Thyroid gland (tissue), 4 donors: ENCODE data around the gene CISD3. TPM values are rescaled to one million over a fixed set of nuclear protein-coding genes. Genes with fewer than 3 reads are reported as not detected.

Experiments
- DNase-seq, 2 donors: peaks; one replicate each; pipeline ENCODE4 v3.0.0-alpha.2; 2019
- H3K27ac ChIP-seq, 3 donors: fragments of 200-600 bp; sonication (generic); 1 replicate in 2 of 3; 2 replicates in 1 of 3; pipeline ENCODE4 v1.5.1; 2016 to 2019; ENCODE audit warnings: mild to moderate bottlenecking in 1 of 3, moderate library complexity in 1 of 3
- H3K27me3 ChIP-seq: fragments of 200-600 bp; sonication (generic); one replicate; pipeline ENCODE4 v1.5.1; 2019
- H3K36me3 ChIP-seq, 2 donors: fragments of 200-600 bp; sonication (generic); one replicate each; pipeline ENCODE4 v1.5.1; 2016 to 2019
- H3K4me1 ChIP-seq, 2 donors: fragments of 200-600 bp; sonication (generic); one replicate each; pipeline ENCODE4 v1.5.1; 2017 to 2019
- H3K4me3 ChIP-seq, 3 donors: fragments of 200-600 bp; sonication (generic); replicated peaks in 1 of 3; 1 replicate in 2 of 3; 2 replicates in 1 of 3; pipeline ENCODE4 v1.5.1; 2016; ENCODE audit warnings: mild to moderate bottlenecking in 1 of 3
- H3K9me3 ChIP-seq: fragments of 200-600 bp; sonication (generic); one replicate; pipeline ENCODE4 v1.5.1; 2017
- POLR2A ChIP-seq, 2 donors: fragments of 450-650 bp; IDR thresholded peaks; one replicate each; pipeline ENCODE4 v1.6.1; 2017; ENCODE audit warnings: antibody characterized with exemption in 2 of 2, mild to moderate bottlenecking in 2 of 2, moderate library complexity in 1 of 2
- WGBS, 2 donors: methylation state at CpG; one replicate each; pipeline ENCODE4 v1.1.5; 2017; 5-methylcytosine and 5-hydroxymethylcytosine counted together
- intact Hi-C: fragments of 100-400 bp; cut with DNase I; formaldehyde crosslinking; loops from one replicate; pipeline ENCODE4 v1.15.1; 2023
- total RNA-seq, 4 donors: library from RNA; depleted of rRNA; stranded (reverse); fragments of >200 nt; gene quantifications; one replicate each; pipeline ENCODE4 v1.2.3, GENCODE V29; 2016
- TF ChIP-seq, protein P1 (sequence below), 6 experiments: fragments of 200-600 bp in 3 of 6; fragments of 450-650 bp in 3 of 6; sonication (generic) in 3 of 6; IDR thresholded peaks; one replicate each; pipeline ENCODE4 v1.5.1; 2016 to 2019; ENCODE audit warnings: antibody characterized with exemption in 6 of 6, mild to moderate bottlenecking in 2 of 6, inconsistent platforms in 1 of 6, moderate library complexity in 1 of 6

Gene CISD3
- total RNA-seq, 4 donors from 2014 or later, result 12.4 to 29.0 (median 18.2) TPM

DNA sequence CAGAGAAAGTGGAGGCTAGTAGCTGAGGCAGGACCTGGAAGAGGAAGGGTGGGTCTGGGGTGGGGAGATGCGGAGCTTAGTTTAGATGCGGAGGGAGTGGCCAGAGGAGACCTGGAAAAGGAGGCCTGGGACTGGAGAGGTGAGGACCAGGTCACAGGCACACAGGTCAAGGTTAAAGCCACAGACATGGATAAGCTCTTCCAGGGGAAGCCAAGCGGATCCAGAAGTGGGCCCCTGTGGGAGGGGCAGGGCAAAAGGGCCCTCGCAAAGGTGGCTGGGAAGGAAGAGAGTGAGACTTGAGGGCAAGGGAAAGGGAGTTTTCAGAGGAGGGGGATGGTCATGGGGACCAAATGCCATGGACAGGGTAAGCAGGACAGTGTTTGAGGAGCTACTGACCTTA lies 39.0 kb upstream of the CISD3 start:
- 83 to 85% methylated on average over 4 of the region's 4 CpGs for WGBS, 2 donors
- Histone ChIP-seq H3K4me1 (peaks cover 0 to 13% of the 10 kb centered on the region in 2 donors), H3K4me3 (no peak overlapping the region), H3K36me3 (no peaks in the 10 kb centered on the region), H3K9me3 (no peaks in the 10 kb centered on the region), H3K27ac (no peak overlapping the region), H3K27me3 (no peaks in the 10 kb centered on the region)
- no peak for DNase-seq
- intact Hi-C loops, result no loop called here
- TF ChIP-seq, protein P1, sequence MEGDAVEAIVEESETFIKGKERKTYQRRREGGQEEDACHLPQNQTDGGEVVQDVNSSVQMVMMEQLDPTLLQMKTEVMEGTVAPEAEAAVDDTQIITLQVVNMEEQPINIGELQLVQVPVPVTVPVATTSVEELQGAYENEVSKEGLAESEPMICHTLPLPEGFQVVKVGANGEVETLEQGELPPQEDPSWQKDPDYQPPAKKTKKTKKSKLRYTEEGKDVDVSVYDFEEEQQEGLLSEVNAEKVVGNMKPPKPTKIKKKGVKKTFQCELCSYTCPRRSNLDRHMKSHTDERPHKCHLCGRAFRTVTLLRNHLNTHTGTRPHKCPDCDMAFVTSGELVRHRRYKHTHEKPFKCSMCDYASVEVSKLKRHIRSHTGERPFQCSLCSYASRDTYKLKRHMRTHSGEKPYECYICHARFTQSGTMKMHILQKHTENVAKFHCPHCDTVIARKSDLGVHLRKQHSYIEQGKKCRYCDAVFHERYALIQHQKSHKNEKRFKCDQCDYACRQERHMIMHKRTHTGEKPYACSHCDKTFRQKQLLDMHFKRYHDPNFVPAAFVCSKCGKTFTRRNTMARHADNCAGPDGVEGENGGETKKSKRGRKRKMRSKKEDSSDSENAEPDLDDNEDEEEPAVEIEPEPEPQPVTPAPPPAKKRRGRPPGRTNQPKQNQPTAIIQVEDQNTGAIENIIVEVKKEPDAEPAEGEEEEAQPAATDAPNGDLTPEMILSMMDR (IDR thresholded peaks at IDR 0.05), result no peak
- TF ChIP-seq POLR2A (IDR thresholded peaks at IDR 0.05), result no peak

DNA sequence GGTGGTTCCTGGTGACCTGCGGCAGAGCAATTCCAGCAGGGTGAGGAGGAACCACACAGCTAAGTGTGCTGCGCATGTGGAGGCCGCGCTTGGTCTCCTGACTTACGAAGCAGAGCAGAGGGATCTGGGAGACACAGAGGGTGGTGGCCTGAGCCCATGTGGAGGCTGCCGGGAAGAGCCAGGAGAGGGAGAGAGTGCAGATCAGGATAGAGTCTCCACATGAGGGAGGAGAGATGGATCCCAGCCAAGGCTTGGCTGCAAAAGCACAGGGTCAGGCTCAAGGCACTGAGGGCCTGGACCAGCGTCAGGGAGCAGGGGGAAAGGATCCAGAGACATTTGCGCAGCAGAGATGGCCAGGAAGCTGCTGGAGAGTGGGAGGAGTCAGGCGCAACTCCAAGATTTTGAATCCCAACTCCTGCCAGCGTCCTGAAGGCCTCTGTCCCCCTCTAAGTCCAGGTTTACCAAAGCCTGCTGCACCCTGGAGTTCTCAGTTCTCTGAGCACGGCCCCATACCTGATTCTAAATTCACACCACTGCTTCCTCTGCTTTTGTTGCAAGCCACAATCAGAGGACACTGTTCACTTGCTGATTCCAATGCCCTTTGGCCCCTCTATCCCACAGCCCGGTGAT lies 36.3 kb upstream of the CISD3 start:
- Histone ChIP-seq H3K27me3 (no peaks in the 10 kb centered on the region), H3K4me3 (no peak overlapping the region), H3K9me3 (no peaks in the 10 kb centered on the region), H3K36me3 (no peaks in the 10 kb centered on the region), H3K4me1 (peaks cover 0 to 13% of the 10 kb centered on the region in 2 donors), H3K27ac (peak overlapping the region; percentile 21 to 44 (median 41))
- DNase-seq, result peak; percentile 66 to 70
- TF ChIP-seq POLR2A (IDR thresholded peaks at IDR 0.05), result no peak
- TF ChIP-seq, protein P1 (IDR thresholded peaks at IDR 0.05), result no peak
- WGBS, 2 donors, result 49 to 52% methylated on average over 12 of the region's 12 CpGs
- intact Hi-C loops, result no loop called here

DNA sequence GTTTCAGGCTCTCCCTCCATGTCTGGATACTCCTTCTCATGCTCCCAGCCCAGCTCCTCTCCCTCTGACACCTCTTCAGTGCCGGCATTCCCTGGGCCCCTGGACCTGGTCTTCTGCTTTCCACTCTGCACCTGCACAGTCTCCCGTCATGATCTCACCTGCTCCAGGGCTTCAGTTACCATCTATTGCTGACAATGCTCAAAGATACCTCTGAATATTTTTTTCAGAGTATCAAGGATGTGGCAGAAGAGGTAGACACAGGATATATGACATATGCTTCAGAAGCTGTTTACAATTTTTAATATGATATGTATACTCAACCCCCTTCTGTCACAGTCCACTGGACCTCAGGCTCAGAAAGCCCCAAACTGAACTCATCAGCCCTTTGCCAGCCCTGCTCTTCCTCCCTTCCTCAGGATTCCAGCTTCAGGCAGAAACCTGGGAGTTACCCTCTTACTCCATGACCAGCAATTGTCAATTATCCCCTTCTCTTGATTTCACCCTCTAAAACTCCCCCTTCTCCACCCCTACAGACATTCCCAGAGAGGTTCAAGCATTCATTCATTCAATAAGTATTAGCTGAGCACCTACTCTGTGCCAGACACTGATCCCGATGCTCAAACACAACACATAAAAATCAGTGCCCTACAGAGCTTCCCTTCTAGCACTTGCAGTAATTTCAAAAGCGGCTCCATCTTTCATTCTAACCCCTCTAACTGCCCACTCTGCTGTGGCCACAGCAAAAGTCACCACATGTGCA lies 32.9 kb upstream of the CISD3 start:
- TF ChIP-seq POLR2A (IDR thresholded peaks at IDR 0.05), result no peak
- TF ChIP-seq, protein P1 (IDR thresholded peaks at IDR 0.05), result no peak
- DNase-seq, result no peak
- peaks cover 5 to 30% of the 10 kb centered on the region in 2 donors for H3K4me1 ChIP-seq
- intact Hi-C loops, result no loop called here
- no peaks in the 10 kb centered on the region for H3K9me3 ChIP-seq
- no peaks in the 10 kb centered on the region for H3K36me3 ChIP-seq
- H3K4me3 ChIP-seq, result no peak overlapping the region
- 76 to 85% methylated on average over 4 of the region's 4 CpGs for WGBS, 2 donors
- H3K27ac ChIP-seq, result no peak overlapping the region
- no peaks in the 10 kb centered on the region for H3K27me3 ChIP-seq

DNA sequence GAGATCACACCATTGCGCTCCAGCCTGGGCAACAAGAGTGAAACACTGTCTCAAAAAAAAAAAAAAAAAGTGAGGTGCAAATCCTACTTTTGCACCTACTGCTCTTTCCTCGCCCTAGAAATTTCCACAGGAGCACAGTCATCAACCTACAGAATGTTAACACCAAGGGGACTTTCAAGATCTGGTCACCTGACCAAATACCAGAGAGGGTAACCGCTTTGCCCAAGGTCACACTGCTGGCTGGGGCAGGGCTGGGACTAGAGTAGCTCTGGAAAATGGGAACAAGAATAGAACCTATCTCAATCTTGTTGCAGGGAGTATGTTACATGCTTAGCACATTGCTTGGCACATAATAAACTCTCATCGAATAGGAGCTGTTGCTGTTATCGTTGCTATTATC lies 31.4 kb upstream of the CISD3 start:
- Histone ChIP-seq H3K4me3 (no peak overlapping the region), H3K27me3 (no peaks in the 10 kb centered on the region), H3K27ac (no peak overlapping the region), H3K36me3 (no peaks in the 10 kb centered on the region), H3K4me1 (peaks cover 14 to 32% of the 10 kb centered on the region in 2 donors), H3K9me3 (no peaks in the 10 kb centered on the region)
- 86 to 91% methylated on average over 5 of the region's 5 CpGs for WGBS, 2 donors
- intact Hi-C loops, result no loop called here
- TF ChIP-seq, protein P1 (IDR thresholded peaks at IDR 0.05), result no peak
- TF ChIP-seq POLR2A (IDR thresholded peaks at IDR 0.05), result no peak
- no peak for DNase-seq
